ENCODE results near the gene TLCD3B. TPM values are rescaled to one million over a fixed set of nuclear protein-coding genes. Genes with fewer than 3 reads are reported as not detected.
"Not testable (repeated sequence)": the region's sequence is repeated elsewhere in the genome, so short reads cannot be mapped to it uniquely, and the experiment has no call there.

The TLCD3B gene
- total RNA-seq, 1 experiment from 2014 or later = 20.9 TPM

GRCh38 chr16:30018731-30019158, 12.3 kb downstream of the TLCD3B start:
- peaks cover 3% of the 10 kb centered on the region for H3K27me3 Mint-ChIP-seq (ENCODE audit: low read depth)
- no peaks in the 10 kb centered on the region for H3K79me2 ChIP-seq (ENCODE audit: insufficient read depth, low read length)
- no peak overlapping the region for H3T11ph ChIP-seq (ENCODE audit: low read length)
- H3K36me3 Mint-ChIP-seq (ENCODE audit: insufficient read depth in 1 of 3, low read depth in 3 of 3) = peaks cover 0 to 4% (median 2%) of the 10 kb centered on the region in 3 experiments; a peak in 3 of 7 replicates
- no peak overlapping the region for H3K18ac ChIP-seq (ENCODE audit: insufficient read length, low read depth, low read length)
- H3K9me3 ChIP-seq (ENCODE audit: control insufficient read depth, low read depth, low read length) = no peaks in the 10 kb centered on the region
- no peak overlapping the region for H2BK5ac ChIP-seq (ENCODE audit: insufficient read length, low read length)
- H3K4ac ChIP-seq (ENCODE audit: low read depth, low read length) = no peak overlapping the region
- no peak overlapping the region for H2BK20ac ChIP-seq (ENCODE audit: low read depth, low read length, poor library complexity, severe bottlenecking)
- no peak overlapping the region for H2AFZ ChIP-seq (ENCODE audit: low read length)
- H4K20me1 ChIP-seq (ENCODE audit: control insufficient read depth, insufficient read depth, insufficient read length) = no peaks in the 10 kb centered on the region
- H3K4me2 ChIP-seq (ENCODE audit: insufficient read depth, insufficient read length, low read length) = no peak overlapping the region
- H2BK15ac ChIP-seq (ENCODE audit: low read depth, low read length) = no peak overlapping the region
- WGBS (ENCODE audit: extremely low coverage, insufficient read length, low lambda C conversion rate) = no CpG with 5 or more reads among the region's 4 CpGs
- 0 out of 4 replicates have a peak, but pooled peaks cover 0 to 3% of the 10 kb centered on the region in 2 experiments for H3K4me1 Mint-ChIP-seq
- no peak overlapping the region for H3K56ac ChIP-seq (ENCODE audit: insufficient read length, low read depth, low read length)
- H2BK120ac ChIP-seq (ENCODE audit: low read depth, low read length, poor library complexity, severe bottlenecking) = no peak overlapping the region
- no peak overlapping the region for H4K5ac ChIP-seq (ENCODE audit: insufficient read length, low read depth, low read length)
- H3K14ac ChIP-seq (ENCODE audit: insufficient read depth, low read length) = no peak overlapping the region
- no peak overlapping the region for H4K91ac ChIP-seq (ENCODE audit: insufficient read length, low read depth, low read length)
- no peak overlapping the region for H3K4me3 Mint-ChIP-seq
- no peak overlapping the region for H3K9ac ChIP-seq (ENCODE audit: extremely low read depth, insufficient read length, low read length)
- H3K9me3 Mint-ChIP-seq = no peaks in the 10 kb centered on the region
- no peak overlapping the region for H2AK5ac ChIP-seq (ENCODE audit: insufficient read length, low read length)
- H3K23ac ChIP-seq (ENCODE audit: insufficient read length, low read depth, low read length) = no peak overlapping the region
- peaks cover 4% of the 10 kb centered on the region for H3K23me2 ChIP-seq (ENCODE audit: insufficient read length, low read depth, low read length, poor library complexity, severe bottlenecking)
- H3K79me1 ChIP-seq (ENCODE audit: insufficient read depth, low read depth, low read length, poor library complexity, severe bottlenecking) = no peaks in the 10 kb centered on the region
- no peak overlapping the region for H3K27ac ChIP-seq (ENCODE audit: insufficient read length, low read depth, low read length)
- no peak for TF ChIP-seq CTCF (conservative IDR thresholded peaks at IDR 0.05)
- H3K27me3 ChIP-seq (ENCODE audit: insufficient read depth, low read length) = no peaks in the 10 kb centered on the region; the same call in 1 of the 2 replicates
- no peaks in the 10 kb centered on the region for H3K4me1 ChIP-seq (ENCODE audit: insufficient read depth, low read length)
- no peak overlapping the region for H3K27ac Mint-ChIP-seq
- no peak for DNase-seq
- no peak overlapping the region for H4K8ac ChIP-seq (replicated peaks; ENCODE audit: insufficient read length, low read depth, low read length)
- no peak overlapping the region for H2BK12ac ChIP-seq (ENCODE audit: insufficient read length, low read depth, low read length)

- H3K23ac ChIP-seq (ENCODE audit: insufficient read length, low read depth, low read length); H2BK15ac ChIP-seq (ENCODE audit: low read depth, low read length); H3K4me1 Mint-ChIP-seq; H3K4me3 Mint-ChIP-seq; H4K5ac ChIP-seq (ENCODE audit: insufficient read length, low read depth, low read length); H3K18ac ChIP-seq (ENCODE audit: insufficient read length, low read depth, low read length); H3K9me3 Mint-ChIP-seq; H4K91ac ChIP-seq (ENCODE audit: insufficient read length, low read depth, low read length); H4K20me1 ChIP-seq (ENCODE audit: control insufficient read depth, insufficient read depth, insufficient read length); H3K4me2 ChIP-seq (ENCODE audit: insufficient read depth, insufficient read length, low read length); H4K8ac ChIP-seq (replicated peaks; ENCODE audit: insufficient read length, low read depth, low read length); H3K27me3 Mint-ChIP-seq (ENCODE audit: low read depth); H3K36me3 Mint-ChIP-seq (ENCODE audit: insufficient read depth in 1 of 3, low read depth in 3 of 3); H2BK12ac ChIP-seq (ENCODE audit: insufficient read length, low read depth, low read length); H3K9ac ChIP-seq (ENCODE audit: extremely low read depth, insufficient read length, low read length); H3K14ac ChIP-seq (ENCODE audit: insufficient read depth, low read length); H3K27ac ChIP-seq (ENCODE audit: insufficient read length, low read depth, low read length); H3K27me3 ChIP-seq (ENCODE audit: insufficient read depth, low read length); H3K4me1 ChIP-seq (ENCODE audit: insufficient read depth, low read length); H2BK120ac ChIP-seq (ENCODE audit: low read depth, low read length, poor library complexity, severe bottlenecking); H3T11ph ChIP-seq (ENCODE audit: low read length); H2BK20ac ChIP-seq (ENCODE audit: low read depth, low read length, poor library complexity, severe bottlenecking); H3K9me3 ChIP-seq (ENCODE audit: control insufficient read depth, low read depth, low read length); H3K79me2 ChIP-seq (ENCODE audit: insufficient read depth, low read length); H3K79me1 ChIP-seq (ENCODE audit: insufficient read depth, low read depth, low read length, poor library complexity, severe bottlenecking); H2AK5ac ChIP-seq (ENCODE audit: insufficient read length, low read length); H3K4ac ChIP-seq (ENCODE audit: low read depth, low read length); H3K27ac Mint-ChIP-seq; DNase-seq; H2BK5ac ChIP-seq (ENCODE audit: insufficient read length, low read length); H3K56ac ChIP-seq (ENCODE audit: insufficient read length, low read depth, low read length); H2AFZ ChIP-seq (ENCODE audit: low read length); H3K23me2 ChIP-seq (ENCODE audit: insufficient read length, low read depth, low read length, poor library complexity, severe bottlenecking): not testable (repeated sequence)
- WGBS (ENCODE audit: extremely low coverage, insufficient read length, low lambda C conversion rate) = no CpG with 5 or more reads among the region's 4 CpGs
Measured at GRCh38 chr16:30017937-30018336, 13.1 kb downstream of the TLCD3B start.

Measured in H9 (cell line).